Measurements from ENCODE around the gene AKAP10. TPM values are rescaled to one million over a fixed set of nuclear protein-coding genes. Genes with fewer than 3 reads are reported as not detected.
A peak's percentile ranks its signal among the peaks of the same experiment; 100 is the strongest.
"Not testable (repeated sequence)": the region's sequence is repeated elsewhere in the genome, so short reads cannot be mapped to it uniquely, and the experiment has no call there.

Gene AKAP10
- total RNA-seq, 2 experiments from 2014 or later: 29.2 to 36.0 TPM

- no peaks in the 10 kb centered on the region for H3K9me3 Mint-ChIP-seq
- Histone ChIP-seq H3K9me3 (ENCODE audit: control insufficient read depth in 1 of 2, insufficient read depth in 1 of 2, low read length in 2 of 2) (no peaks in the 10 kb centered on the region), H3K27ac (ENCODE audit: low read depth in 1 of 2, low read length in 2 of 2) (peak overlapping the region in 1 of 2 donors; percentile 41), H3K36me3 (ENCODE audit: insufficient read depth, low read length) (no peaks in the 10 kb centered on the region), H3K4me1 (ENCODE audit: insufficient read depth, low read length) (peaks cover 31% of the 10 kb centered on the region), H3K4me3 (ENCODE audit: low read length) (peak overlapping the region; percentile 66), H3K27me3 (ENCODE audit: control insufficient read depth in 1 of 2, insufficient read depth in 2 of 2, low read length in 2 of 2) (no peaks in the 10 kb centered on the region)
- H3K27me3 Mint-ChIP-seq: no peaks in the 10 kb centered on the region
- ChIA-PET CTCF (interaction anchor here (1.0 kb wide), 1 partner anchor 10 kb away, joined by 3 read pairs; no protein-coding TSS in a partner anchor), POLR2A (interaction anchor here (0.8 to 2.4 kb wide), 9 partner anchors 8 to 111 kb away, joined by 3 to 33 read pairs (median 4); partner anchors contain the start of gene AKAP10)
- intact Hi-C loops (cut with DNase I, micrococcal nuclease): loop anchor here (5.0 to 10.0 kb wide), 4 partner anchors 35 to 110 kb away; partner anchors contain the start of gene AKAP10 (in 1 of the 2)
- H3K4me1 Mint-ChIP-seq (ENCODE audit: low read depth): peaks cover 51% of the 10 kb centered on the region
- DNase-seq (peak; percentile 23 to 76 (median 44)), ATAC-seq (ENCODE audit: poor library complexity) (peak; percentile 43)
- peak overlapping the region; percentile 89 for H3K4me3 Mint-ChIP-seq
- TF ChIP-seq CTCF (IDR thresholded peaks at IDR 0.05): no peak
- peak overlapping the region; percentile 82 for H3K27ac Mint-ChIP-seq
- peaks cover 13% of the 10 kb centered on the region for H3K36me3 Mint-ChIP-seq (ENCODE audit: low read depth)
These were observed 110.6 kb downstream of the AKAP10 start for GRCh38 chr17:19867079-19867328.

GRCh38 chr17:19865021-19865420, 112.6 kb downstream of the AKAP10 start:
- no peak for TF ChIP-seq CTCF (IDR thresholded peaks at IDR 0.05)
- ATAC-seq (ENCODE audit: poor library complexity): no peak
- CTCF ChIA-PET: interaction anchor here (1.1 kb wide), 1 partner anchor 144 kb away, joined by 3 read pairs; the partner anchor contains the start of gene SPECC1
- no peak for DNase-seq
- H3K4me3 Mint-ChIP-seq: peak overlapping the region; percentile 85
- peaks cover 35% of the 10 kb centered on the region for H3K4me1 Mint-ChIP-seq (ENCODE audit: low read depth)
- peak overlapping the region; percentile 82 for H3K27ac Mint-ChIP-seq
- H3K9me3 ChIP-seq (ENCODE audit: control insufficient read depth in 1 of 2, insufficient read depth in 1 of 2, low read length in 2 of 2): no peaks in the 10 kb centered on the region
- peaks cover 25% of the 10 kb centered on the region for H3K4me1 ChIP-seq (ENCODE audit: insufficient read depth, low read length)
- H3K36me3 Mint-ChIP-seq (ENCODE audit: low read depth): peaks cover 20% of the 10 kb centered on the region
- no peaks in the 10 kb centered on the region for H3K36me3 ChIP-seq (ENCODE audit: insufficient read depth, low read length)
- no peaks in the 10 kb centered on the region for H3K27me3 Mint-ChIP-seq
- intact Hi-C loops (cut with DNase I, micrococcal nuclease): loop anchor here (5.0 to 10.0 kb wide), 4 partner anchors 37 to 112 kb away; partner anchors contain the start of gene AKAP10 (in 1 of the 2)
- H3K9me3 Mint-ChIP-seq: no peaks in the 10 kb centered on the region
- POLR2A ChIA-PET: interaction anchor here (1.8 kb wide), 1 partner anchor 12 kb away, joined by 9 read pairs; no protein-coding TSS in a partner anchor
- no peaks in the 10 kb centered on the region for H3K27me3 ChIP-seq (ENCODE audit: control insufficient read depth in 1 of 2, insufficient read depth in 2 of 2, low read length in 2 of 2)
- H3K4me3 ChIP-seq (ENCODE audit: low read length): no peak overlapping the region
- H3K27ac ChIP-seq (ENCODE audit: low read depth in 1 of 2, low read length in 2 of 2): no peak overlapping the region

DNA sequence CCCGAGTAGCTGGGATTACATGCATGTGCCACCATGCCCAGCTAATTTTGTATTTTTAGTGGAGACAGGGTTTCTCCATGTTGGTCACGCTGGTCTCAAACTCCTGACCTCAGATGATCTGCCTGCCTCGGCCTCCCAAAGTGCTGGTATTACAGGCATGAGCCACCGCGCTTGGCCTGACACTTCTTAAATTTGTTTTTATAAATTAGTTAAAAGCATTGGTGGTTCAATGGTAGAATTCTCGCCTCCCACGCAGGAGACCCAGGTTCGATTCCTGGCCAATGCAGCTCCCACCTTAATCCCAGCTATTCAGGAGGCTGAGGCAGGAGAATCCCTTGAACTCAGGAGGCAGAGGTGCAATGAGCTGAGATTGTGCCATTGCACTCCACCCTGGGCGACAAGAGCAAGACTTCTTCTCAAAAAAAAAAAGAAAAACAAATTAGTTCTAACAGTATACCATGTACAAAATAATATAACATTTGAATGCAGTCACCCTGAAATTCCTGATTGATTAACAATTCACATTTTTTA, 116.9 kb downstream of the AKAP10 start:
- not testable (repeated sequence) for ATAC-seq (ENCODE audit: poor library complexity); DNase-seq; H3K4me3 Mint-ChIP-seq; H3K9me3 ChIP-seq (ENCODE audit: control insufficient read depth in 1 of 2, insufficient read depth in 1 of 2, low read length in 2 of 2); H3K36me3 ChIP-seq (ENCODE audit: insufficient read depth, low read length); H3K27me3 Mint-ChIP-seq; H3K4me1 ChIP-seq (ENCODE audit: insufficient read depth, low read length); H3K9me3 Mint-ChIP-seq; H3K27ac ChIP-seq (ENCODE audit: low read depth in 1 of 2, low read length in 2 of 2); H3K27me3 ChIP-seq (ENCODE audit: control insufficient read depth in 1 of 2, insufficient read depth in 2 of 2, low read length in 2 of 2); H3K27ac Mint-ChIP-seq; H3K4me3 ChIP-seq (ENCODE audit: low read length)
- POLR2A ChIA-PET: interaction anchor here (1.4 kb wide), 1 partner anchor 117 kb away, joined by 5 read pairs; the partner anchor contains the start of gene AKAP10
- Mint-ChIP-seq H3K36me3 (ENCODE audit: low read depth) (peaks cover 50% of the 10 kb centered on the region), H3K4me1 (ENCODE audit: low read depth) (peaks cover 11% of the 10 kb centered on the region)
- CTCF ChIA-PET: interaction anchor here (0.7 kb wide), 1 partner anchor 307 kb away, joined by 3 read pairs; no protein-coding TSS in a partner anchor
- intact Hi-C loops (cut with DNase I, micrococcal nuclease): loop anchor here in 1 of 2 experiments (10.0 kb wide), 1 partner anchor 84 kb away; no protein-coding TSS in a partner anchor

Data from CD4-positive, alpha-beta T cell (primary cell).